Activated CD4-positive, alpha-beta T cell treated with anti-CD3 and anti-CD28 coated beads, Interleukin-2, amount 10 ng/mL, durations not matched to agents 7 days and 5 days (primary cell): ENCODE data around the gene CALN1. TPM values are rescaled to one million over a fixed set of nuclear protein-coding genes. Genes with fewer than 3 reads are reported as not detected.

ENCODE experiments used
- CTCF ChIA-PET: fragments of 350-600 bp; sonication (Branson Sonifier 250); formaldehyde crosslinking; loops from one replicate; lab custom pipeline; 2021; ENCODE audit warnings: antibody characterized with exemption; lab: Charles Lee
- POLR2A ChIA-PET: fragments of 350-600 bp; sonication (Branson Sonifier 250); formaldehyde crosslinking; loops from one replicate; lab custom pipeline; 2021; ENCODE audit warnings: antibody characterized with exemption; lab: Charles Lee
- DNase-seq: peaks from one replicate; pipeline ENCODE4 v3.0.0-alpha.2; 2020
- H3K27ac Mint-ChIP-seq: one replicate; pipeline ENCODE4 v1.8.0; 2021; ENCODE audit warnings: mild to moderate bottlenecking, moderate library complexity, mixed read lengths
- H3K27me3 Mint-ChIP-seq: one replicate; pipeline ENCODE4 v1.8.0; 2021; ENCODE audit warnings: mixed read lengths
- H3K36me3 Mint-ChIP-seq: one replicate; pipeline ENCODE4 v1.8.0; 2021; ENCODE audit warnings: low read depth, mixed read lengths
- H3K4me1 Mint-ChIP-seq: one replicate; pipeline ENCODE4 v1.8.0; 2021; ENCODE audit warnings: mixed read lengths
- H3K4me3 Mint-ChIP-seq: one replicate; pipeline ENCODE4 v1.8.0; 2021; ENCODE audit warnings: mild to moderate bottlenecking, moderate library complexity, mixed read lengths
- H3K9me3 Mint-ChIP-seq: one replicate; pipeline ENCODE4 v1.8.0; 2021; ENCODE audit warnings: mixed read lengths
- total RNA-seq, 2 experiments: library from RNA; stranded (reverse); gene quantifications; one replicate each; pipeline ENCODE4 v1.2.3, GENCODE V29; 2021

CALN1 gene
- total RNA-seq, 2 experiments from 2014 or later = not detected

GRCh38 chr7:72268796-72269195, 143.3 kb downstream of the CALN1 start:
- no peak overlapping the region for H3K4me3 Mint-ChIP-seq
- H3K27me3 Mint-ChIP-seq = no peaks in the 10 kb centered on the region
- H3K36me3 Mint-ChIP-seq = no peaks in the 10 kb centered on the region
- H3K9me3 Mint-ChIP-seq = no peaks in the 10 kb centered on the region
- no peak overlapping the region for H3K27ac Mint-ChIP-seq
- no peaks in the 10 kb centered on the region for H3K4me1 Mint-ChIP-seq
- DNase-seq = no peak
- ChIA-PET CTCF (no interaction called here), POLR2A (no interaction called here)

DNA sequence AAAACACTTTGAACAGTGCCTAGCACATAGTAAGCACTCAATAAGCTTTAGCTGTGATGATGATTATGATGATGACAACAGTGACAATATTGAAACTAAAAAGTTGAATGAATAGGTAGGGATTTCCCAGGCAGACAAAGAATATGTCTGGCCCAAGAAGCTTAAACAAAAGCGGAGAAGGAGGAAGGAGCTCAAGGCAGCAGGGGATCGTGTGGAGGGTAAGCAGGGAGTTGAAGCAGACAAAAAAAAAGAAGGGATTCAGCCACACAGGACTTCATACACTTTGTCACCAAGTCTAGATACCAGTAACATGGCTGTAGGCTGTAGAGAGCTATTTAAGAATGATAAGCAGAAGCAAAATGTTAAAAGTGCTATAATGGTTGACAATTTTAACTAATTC, 144.0 kb downstream of the CALN1 start:
- CTCF ChIA-PET = interaction anchor here (1.3 kb wide), 1 partner anchor 60 kb away, joined by 3 read pairs; no protein-coding TSS in a partner anchor
- POLR2A ChIA-PET = no interaction called here

GRCh38 chr7:72267291-72267800, 144.8 kb downstream of the CALN1 start:
- H3K36me3 Mint-ChIP-seq = no peaks in the 10 kb centered on the region

More for the DNA sequence above, 144.0 kb downstream of the CALN1 start:
- Mint-ChIP-seq H3K4me3 (no peak overlapping the region), H3K4me1 (no peaks in the 10 kb centered on the region), H3K27me3 (no peaks in the 10 kb centered on the region), H3K9me3 (no peaks in the 10 kb centered on the region), H3K27ac (no peak overlapping the region), H3K36me3 (no peaks in the 10 kb centered on the region)
- DNase-seq = no peak

GRCh38 chr7:72266771-72267170, 145.4 kb downstream of the CALN1 start:
- POLR2A ChIA-PET = no interaction called here
- Mint-ChIP-seq H3K4me3 (no peak overlapping the region), H3K9me3 (peaks cover 3% of the 10 kb centered on the region), H3K27me3 (no peaks in the 10 kb centered on the region), H3K27ac (no peak overlapping the region), H3K4me1 (no peaks in the 10 kb centered on the region), H3K36me3 (no peaks in the 10 kb centered on the region)
- CTCF ChIA-PET = interaction anchor here (0.7 kb wide), 1 partner anchor 889 kb away, joined by 3 read pairs; no protein-coding TSS in a partner anchor
- DNase-seq = no peak

More at GRCh38 chr7:72267291-72267800, 144.8 kb downstream of the CALN1 start:
- H3K4me3 Mint-ChIP-seq = no peak overlapping the region
- H3K27me3 Mint-ChIP-seq = no peaks in the 10 kb centered on the region
- DNase-seq = no peak
- H3K4me1 Mint-ChIP-seq = no peaks in the 10 kb centered on the region
- ChIA-PET POLR2A (no interaction called here), CTCF (interaction anchor here (1.3 kb wide), 1 partner anchor 61 kb away, joined by 3 read pairs; no protein-coding TSS in a partner anchor)
- peaks cover 3% of the 10 kb centered on the region for H3K9me3 Mint-ChIP-seq
- no peak overlapping the region for H3K27ac Mint-ChIP-seq

DNA sequence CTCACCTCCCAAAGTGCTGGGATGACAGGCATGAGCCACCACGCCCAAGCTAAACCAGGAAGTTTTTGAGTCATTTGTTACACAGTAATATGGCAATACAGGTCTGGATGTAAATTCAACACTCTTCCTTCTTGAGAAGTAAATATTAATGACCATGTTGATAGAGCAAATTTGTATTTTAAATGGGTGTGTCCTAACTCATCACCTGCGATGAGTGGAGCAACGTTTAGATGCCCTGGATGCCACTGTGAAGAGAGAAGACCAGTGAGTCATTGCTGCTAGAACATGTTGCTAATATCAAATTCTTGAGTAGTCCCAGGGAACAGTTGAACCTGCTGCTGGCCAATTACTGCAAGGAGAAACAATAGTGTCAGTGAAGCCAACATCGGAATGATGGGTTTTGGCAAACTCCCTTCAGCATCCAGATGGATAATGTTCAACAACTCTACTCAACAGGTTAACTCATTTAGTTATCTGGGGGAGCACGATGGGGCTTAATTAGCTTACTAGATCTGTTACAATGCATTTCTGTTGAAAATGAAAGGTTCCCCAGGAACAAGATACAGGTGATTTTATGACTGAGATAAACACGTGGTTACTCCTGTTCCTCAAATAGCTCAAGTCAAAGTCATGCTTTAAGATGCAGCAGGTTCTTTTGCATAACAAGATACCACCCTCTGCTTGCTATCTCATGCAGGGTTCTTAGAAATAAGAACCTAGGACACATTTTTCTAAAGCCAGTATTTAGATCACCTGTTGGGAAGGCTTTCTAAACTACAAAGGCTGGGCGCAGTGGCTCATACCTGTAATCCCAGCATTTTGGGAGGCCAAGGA, 146.8 kb downstream of the CALN1 start:
- CTCF ChIA-PET = no interaction called here
- Mint-ChIP-seq H3K27ac (no peak overlapping the region), H3K36me3 (no peaks in the 10 kb centered on the region), H3K27me3 (no peaks in the 10 kb centered on the region), H3K4me3 (no peak overlapping the region), H3K4me1 (no peaks in the 10 kb centered on the region), H3K9me3 (peaks cover 3% of the 10 kb centered on the region)
- DNase-seq = no peak
- POLR2A ChIA-PET = no interaction called here

DNA sequence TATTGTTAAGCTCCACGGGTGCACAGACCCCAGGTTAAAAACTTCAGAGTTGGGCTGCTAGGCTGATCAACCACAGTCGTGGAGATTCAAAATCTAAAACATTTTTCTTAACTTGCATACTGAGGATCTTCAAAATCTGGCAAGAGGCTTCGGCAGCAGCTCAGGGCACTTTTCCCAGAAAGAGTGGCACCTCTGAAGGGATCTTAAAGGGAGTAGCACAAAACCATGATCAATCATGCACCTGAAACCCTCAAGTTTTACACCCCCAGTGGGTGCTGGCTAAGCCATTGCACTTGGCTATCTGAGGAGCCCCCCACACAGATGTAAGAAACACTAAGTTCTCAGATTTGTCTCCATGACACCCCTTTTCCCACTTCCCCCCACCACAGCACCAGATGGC, 151.7 kb downstream of the CALN1 start:
- CTCF ChIA-PET = no interaction called here
- DNase-seq = no peak
- POLR2A ChIA-PET = interaction anchor here (0.5 kb wide), 1 partner anchor 159 kb away, joined by 3 read pairs; no protein-coding TSS in a partner anchor
- H3K27ac Mint-ChIP-seq = no peak overlapping the region
- H3K4me1 Mint-ChIP-seq = no peaks in the 10 kb centered on the region
- H3K27me3 Mint-ChIP-seq = no peaks in the 10 kb centered on the region
- peaks cover 8% of the 10 kb centered on the region for H3K9me3 Mint-ChIP-seq
- no peaks in the 10 kb centered on the region for H3K36me3 Mint-ChIP-seq
- H3K4me3 Mint-ChIP-seq = no peak overlapping the region

GRCh38 chr7:72258074-72258473, 154.1 kb downstream of the CALN1 start:
- no peak overlapping the region for H3K4me3 Mint-ChIP-seq

GRCh38 chr7:72254455-72254854, 157.7 kb downstream of the CALN1 start:
- Mint-ChIP-seq H3K4me1 (no peaks in the 10 kb centered on the region), H3K9me3 (peaks cover 9% of the 10 kb centered on the region), H3K36me3 (no peaks in the 10 kb centered on the region), H3K27me3 (no peaks in the 10 kb centered on the region), H3K27ac (no peak overlapping the region), H3K4me3 (no peak overlapping the region)
- ChIA-PET POLR2A (no interaction called here), CTCF (no interaction called here)
- no peak for DNase-seq

More at GRCh38 chr7:72258074-72258473, 154.1 kb downstream of the CALN1 start:
- peaks cover 8% of the 10 kb centered on the region for H3K9me3 Mint-ChIP-seq
- CTCF ChIA-PET = no interaction called here
- no peaks in the 10 kb centered on the region for H3K27me3 Mint-ChIP-seq
- POLR2A ChIA-PET = no interaction called here
- no peak overlapping the region for H3K27ac Mint-ChIP-seq
- no peak for DNase-seq
- no peaks in the 10 kb centered on the region for H3K4me1 Mint-ChIP-seq
- no peaks in the 10 kb centered on the region for H3K36me3 Mint-ChIP-seq

DNA sequence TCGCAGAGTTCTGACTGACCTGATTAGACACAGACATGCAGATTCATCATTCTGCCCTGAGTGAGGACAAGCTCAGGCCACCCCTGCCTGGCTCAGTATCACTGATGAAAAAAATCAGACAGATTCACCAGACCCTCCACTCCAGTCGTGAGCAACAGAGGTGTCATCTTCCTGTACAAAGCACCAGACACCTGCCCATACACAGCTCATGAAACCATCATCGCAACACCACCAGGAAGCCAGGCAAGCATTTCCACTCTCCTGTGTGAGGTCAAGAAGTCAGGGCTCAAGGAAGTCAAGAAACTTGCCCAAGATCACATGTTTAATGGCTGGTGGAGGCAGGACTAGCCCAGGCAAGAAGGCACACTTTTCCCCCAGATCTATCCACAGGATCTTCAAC, 163.0 kb downstream of the CALN1 start:
- Mint-ChIP-seq H3K27me3 (no peaks in the 10 kb centered on the region), H3K9me3 (peaks cover 11% of the 10 kb centered on the region), H3K4me1 (no peaks in the 10 kb centered on the region), H3K4me3 (no peak overlapping the region), H3K27ac (no peak overlapping the region), H3K36me3 (no peaks in the 10 kb centered on the region)
- no peak for DNase-seq
- CTCF ChIA-PET = no interaction called here
- POLR2A ChIA-PET = no interaction called here

- ChIA-PET POLR2A (no interaction called here), CTCF (no interaction called here)
- Mint-ChIP-seq H3K27me3 (no peaks in the 10 kb centered on the region), H3K4me3 (no peak overlapping the region), H3K4me1 (no peaks in the 10 kb centered on the region), H3K36me3 (no peaks in the 10 kb centered on the region), H3K27ac (no peak overlapping the region), H3K9me3 (peaks cover 14% of the 10 kb centered on the region)
- DNase-seq = no peak
Observed at GRCh38 chr7:72244826-72245398, 167.2 kb downstream of the CALN1 start.

DNA sequence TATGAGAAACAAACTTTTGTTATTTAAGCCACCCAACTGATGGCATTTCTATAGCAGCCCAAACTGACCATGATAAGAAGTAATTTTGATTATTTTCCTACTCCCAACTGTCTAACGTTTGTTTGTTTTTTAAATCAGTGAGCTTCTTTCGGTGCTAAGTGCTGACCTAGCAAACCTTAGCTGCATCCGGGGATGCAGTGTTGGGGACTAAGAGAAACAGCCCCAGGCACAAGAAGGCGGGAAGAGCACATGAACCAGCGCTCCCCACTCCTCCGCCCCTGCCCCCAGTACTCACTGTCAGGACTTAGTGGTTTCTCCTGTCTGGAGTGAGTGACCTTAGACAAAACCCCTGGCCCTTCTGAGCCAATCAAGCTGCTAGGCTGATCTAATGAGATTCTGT, 168.8 kb downstream of the CALN1 start:
- no peaks in the 10 kb centered on the region for H3K36me3 Mint-ChIP-seq
- no peak overlapping the region for H3K27ac Mint-ChIP-seq
- H3K27me3 Mint-ChIP-seq = no peaks in the 10 kb centered on the region
- ChIA-PET POLR2A (no interaction called here), CTCF (no interaction called here)
- no peak overlapping the region for H3K4me3 Mint-ChIP-seq
- DNase-seq = no peak
- H3K4me1 Mint-ChIP-seq = no peaks in the 10 kb centered on the region
- H3K9me3 Mint-ChIP-seq = peaks cover 10% of the 10 kb centered on the region

DNA sequence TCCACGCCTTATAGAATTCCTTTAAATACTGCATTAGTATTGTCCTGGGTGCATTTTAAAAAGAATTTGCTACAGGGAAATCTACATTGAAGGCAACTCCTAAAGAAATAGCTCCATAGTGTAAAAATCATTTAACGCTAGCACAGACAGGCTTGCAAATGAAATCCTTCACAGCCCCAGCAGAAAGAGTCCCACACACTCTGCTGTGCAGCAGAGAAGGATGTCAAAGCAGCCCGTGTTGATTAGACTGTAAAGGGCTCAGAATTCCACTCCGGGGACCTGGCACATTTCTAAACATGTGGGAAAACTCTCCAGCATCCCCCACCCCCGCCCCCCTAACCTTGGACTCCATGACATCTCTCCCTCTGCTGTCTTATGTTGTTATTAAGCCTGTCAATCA, 176.8 kb downstream of the CALN1 start:
- H3K27me3 Mint-ChIP-seq = no peaks in the 10 kb centered on the region
- POLR2A ChIA-PET = no interaction called here
- CTCF ChIA-PET = no interaction called here
- DNase-seq = no peak
- no peak overlapping the region for H3K4me3 Mint-ChIP-seq
- peaks cover 2% of the 10 kb centered on the region for H3K9me3 Mint-ChIP-seq
- no peak overlapping the region for H3K27ac Mint-ChIP-seq
- H3K4me1 Mint-ChIP-seq = no peaks in the 10 kb centered on the region
- no peaks in the 10 kb centered on the region for H3K36me3 Mint-ChIP-seq

DNA sequence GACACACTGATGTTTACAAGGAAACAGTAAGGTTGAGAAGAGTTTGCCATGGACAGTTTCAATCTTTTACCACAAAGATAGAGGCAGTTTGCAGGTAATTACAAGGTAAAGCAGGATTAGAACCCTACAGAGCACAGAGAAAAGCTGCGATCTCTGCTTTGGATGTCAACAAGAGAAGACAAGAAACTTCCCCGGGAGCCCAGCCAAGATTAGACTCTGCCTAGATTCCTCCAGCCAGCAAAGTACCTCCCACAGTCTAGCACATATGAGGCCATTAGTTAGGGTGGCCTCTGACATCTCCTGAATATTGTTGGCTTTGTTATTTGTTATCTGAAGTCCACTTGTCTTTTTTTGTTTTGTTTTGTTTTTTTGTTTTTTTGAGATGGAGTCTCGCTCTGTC, 178.1 kb downstream of the CALN1 start:
- Mint-ChIP-seq H3K4me1 (no peaks in the 10 kb centered on the region), H3K4me3 (no peak overlapping the region), H3K27ac (no peak overlapping the region), H3K36me3 (no peaks in the 10 kb centered on the region), H3K9me3 (peaks cover 2% of the 10 kb centered on the region), H3K27me3 (no peaks in the 10 kb centered on the region)
- no peak for DNase-seq
- ChIA-PET CTCF (no interaction called here), POLR2A (no interaction called here)
